Measurements from ENCODE around the gene CFAP210. TPM values are rescaled to one million over a fixed set of nuclear protein-coding genes. Genes with fewer than 3 reads are reported as not detected.

Gene CFAP210
- total RNA-seq, 3 donors from 2014 or later: 0.66 to 3.4 TPM; not detected in 1

DNA sequence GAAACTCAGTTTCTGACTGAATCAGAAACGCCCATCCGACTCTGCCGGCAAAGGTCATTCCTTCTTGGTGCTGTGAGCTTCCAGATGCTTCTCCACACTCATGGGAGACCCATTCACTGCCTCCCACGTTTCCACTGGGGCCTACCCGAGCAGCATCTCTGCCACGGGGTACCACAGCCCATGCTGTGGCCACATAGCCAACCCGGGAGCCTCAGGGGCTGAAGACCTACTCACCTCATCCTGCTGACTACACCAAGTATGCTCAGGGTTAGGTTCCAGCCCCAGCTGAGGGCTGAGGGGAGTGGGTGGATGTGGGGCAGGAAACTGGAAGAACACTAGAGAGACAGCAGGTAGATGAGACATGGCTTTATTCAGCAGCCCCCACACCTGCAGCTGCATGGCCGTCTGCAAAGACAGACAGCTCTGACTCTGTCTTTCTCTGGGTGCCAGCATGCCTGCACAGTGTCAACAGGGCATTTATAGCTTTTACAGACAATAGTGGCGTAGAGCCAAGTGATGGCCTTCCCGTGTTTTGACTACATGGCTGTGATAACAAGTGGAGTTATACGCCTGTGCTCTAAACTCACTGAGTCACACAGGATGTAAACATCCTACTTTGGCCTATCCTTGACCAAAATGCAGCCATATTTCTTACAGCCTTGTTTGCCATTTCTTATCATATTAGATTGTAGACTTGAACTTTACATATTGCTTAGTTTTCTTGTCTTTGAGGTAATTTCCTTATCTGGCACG lies 22.9 kb upstream of the CFAP210 start:
- DNase-seq (ENCODE audit: low spot score in 2 of 2): no peak
- Histone ChIP-seq H3K9me3 (no peaks in the 10 kb centered on the region), H3K27ac (peak overlapping the region in 1 of 2 donors; percentile 43), H3K4me3 (no peak overlapping the region), H3K27me3 (no peaks in the 10 kb centered on the region), H3K36me3 (no peaks in the 10 kb centered on the region), H3K4me1 (no peaks in the 10 kb centered on the region)
- intact Hi-C loops (cut with DNase I; ENCODE audit: low total_unique reads): no loop called here
- TF ChIP-seq POLR2A (IDR thresholded peaks at IDR 0.05) (no peak), POLR2AphosphoS5 (IDR thresholded peaks at IDR 0.05) (no peak)
- TF ChIP-seq, protein P1, sequence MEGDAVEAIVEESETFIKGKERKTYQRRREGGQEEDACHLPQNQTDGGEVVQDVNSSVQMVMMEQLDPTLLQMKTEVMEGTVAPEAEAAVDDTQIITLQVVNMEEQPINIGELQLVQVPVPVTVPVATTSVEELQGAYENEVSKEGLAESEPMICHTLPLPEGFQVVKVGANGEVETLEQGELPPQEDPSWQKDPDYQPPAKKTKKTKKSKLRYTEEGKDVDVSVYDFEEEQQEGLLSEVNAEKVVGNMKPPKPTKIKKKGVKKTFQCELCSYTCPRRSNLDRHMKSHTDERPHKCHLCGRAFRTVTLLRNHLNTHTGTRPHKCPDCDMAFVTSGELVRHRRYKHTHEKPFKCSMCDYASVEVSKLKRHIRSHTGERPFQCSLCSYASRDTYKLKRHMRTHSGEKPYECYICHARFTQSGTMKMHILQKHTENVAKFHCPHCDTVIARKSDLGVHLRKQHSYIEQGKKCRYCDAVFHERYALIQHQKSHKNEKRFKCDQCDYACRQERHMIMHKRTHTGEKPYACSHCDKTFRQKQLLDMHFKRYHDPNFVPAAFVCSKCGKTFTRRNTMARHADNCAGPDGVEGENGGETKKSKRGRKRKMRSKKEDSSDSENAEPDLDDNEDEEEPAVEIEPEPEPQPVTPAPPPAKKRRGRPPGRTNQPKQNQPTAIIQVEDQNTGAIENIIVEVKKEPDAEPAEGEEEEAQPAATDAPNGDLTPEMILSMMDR (IDR thresholded peaks at IDR 0.05): no peak

DNA sequence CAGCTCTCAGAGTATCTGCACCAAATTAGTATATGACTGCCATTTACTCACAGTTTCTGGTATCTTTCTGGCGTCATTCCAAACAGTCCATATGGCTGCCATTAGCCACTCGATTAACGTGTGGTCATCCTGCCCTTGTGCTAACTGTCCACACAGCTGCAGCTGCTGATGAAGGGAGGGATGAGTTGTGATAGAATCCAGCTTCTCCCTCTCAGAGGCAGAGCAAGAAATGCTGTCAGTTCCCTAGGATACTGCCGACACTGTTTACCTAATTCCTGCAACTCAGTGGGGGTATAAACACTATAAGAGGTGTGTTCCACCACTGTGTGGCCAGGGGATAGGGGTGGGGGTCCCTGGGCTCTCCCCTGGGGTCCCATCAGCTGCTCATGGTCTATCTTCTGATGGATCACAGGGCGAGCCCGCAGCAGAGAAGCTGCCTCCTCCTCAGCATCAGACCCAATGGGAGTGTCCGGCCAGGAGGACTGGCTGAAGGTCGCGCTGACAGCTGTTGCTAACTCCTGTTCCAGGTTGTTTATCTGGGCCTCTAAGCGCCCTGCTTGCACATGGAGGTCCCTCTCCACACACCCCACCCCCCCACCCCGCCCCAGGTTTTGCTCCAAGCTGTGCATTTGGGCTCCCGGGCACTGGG lies 22.2 kb upstream of the CFAP210 start:
- H3K36me3 ChIP-seq: no peaks in the 10 kb centered on the region
- H3K4me1 ChIP-seq: no peaks in the 10 kb centered on the region
- peak overlapping the region in 1 of 3 donors; percentile 62 for H3K4me3 ChIP-seq
- peak overlapping the region in 1 of 2 donors; percentile 43 for H3K27ac ChIP-seq
- no peaks in the 10 kb centered on the region for H3K9me3 ChIP-seq
- TF ChIP-seq POLR2A (IDR thresholded peaks at IDR 0.05) (no peak), POLR2AphosphoS5 (IDR thresholded peaks at IDR 0.05) (no peak)
- TF ChIP-seq, protein P1 (IDR thresholded peaks at IDR 0.05): no peak
- H3K27me3 ChIP-seq: no peaks in the 10 kb centered on the region
- DNase-seq (ENCODE audit: low spot score in 2 of 2): no peak
- intact Hi-C loops (cut with DNase I; ENCODE audit: low total_unique reads): no loop called here

DNA sequence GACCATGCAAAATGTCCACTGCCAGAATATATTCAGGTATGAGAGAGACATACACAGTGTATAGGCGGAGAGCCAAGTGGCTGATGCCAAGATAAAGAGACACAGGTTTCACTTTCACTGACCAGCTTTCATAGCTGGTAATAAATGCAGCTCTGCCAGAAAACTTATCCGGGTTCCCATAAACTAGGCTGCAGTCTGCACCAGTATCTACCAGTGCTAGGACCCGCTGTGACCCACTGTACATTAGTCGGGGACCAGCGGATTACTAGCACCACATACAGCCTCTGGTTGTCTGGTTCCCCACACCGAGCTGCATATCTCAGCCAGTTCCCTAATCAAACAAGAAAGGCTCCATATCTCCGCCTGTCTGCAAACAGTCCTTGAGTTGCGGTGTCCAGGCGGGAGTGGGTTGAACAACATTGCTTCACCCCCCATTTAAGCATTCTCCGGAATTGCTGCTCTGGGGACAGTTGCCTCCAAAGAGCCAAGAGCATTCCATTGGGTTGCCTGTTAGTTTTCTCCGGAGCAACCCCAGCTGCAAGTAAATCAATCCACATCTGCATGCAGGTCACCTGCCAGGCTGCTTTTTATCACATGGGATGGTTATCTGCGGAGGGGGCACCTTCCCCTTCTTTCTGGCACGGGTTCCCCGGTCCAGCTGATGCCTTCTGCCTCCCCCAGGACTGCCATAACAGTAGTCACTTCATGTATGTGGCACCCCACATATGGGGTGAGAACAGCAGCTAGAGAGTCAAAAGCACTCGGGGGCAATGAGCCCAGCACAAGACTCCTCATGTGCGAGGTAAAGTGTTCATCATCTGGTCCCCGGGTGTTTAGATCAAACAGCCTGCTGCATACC lies 21.4 kb upstream of the CFAP210 start:
- intact Hi-C loops (cut with DNase I; ENCODE audit: low total_unique reads): no loop called here
- H3K4me1 ChIP-seq: no peaks in the 10 kb centered on the region
- TF ChIP-seq POLR2A (IDR thresholded peaks at IDR 0.05) (no peak), POLR2AphosphoS5 (IDR thresholded peaks at IDR 0.05) (no peak)
- TF ChIP-seq, protein P1 (IDR thresholded peaks at IDR 0.05): no peak
- no peaks in the 10 kb centered on the region for H3K27me3 ChIP-seq
- H3K27ac ChIP-seq: peak overlapping the region in 1 of 2 donors; percentile 5
- DNase-seq (ENCODE audit: low spot score in 2 of 2): no peak
- peak overlapping the region; percentile 5 to 62 (median 42) for H3K4me3 ChIP-seq
- H3K36me3 ChIP-seq: no peaks in the 10 kb centered on the region
- H3K9me3 ChIP-seq: no peaks in the 10 kb centered on the region

DNA sequence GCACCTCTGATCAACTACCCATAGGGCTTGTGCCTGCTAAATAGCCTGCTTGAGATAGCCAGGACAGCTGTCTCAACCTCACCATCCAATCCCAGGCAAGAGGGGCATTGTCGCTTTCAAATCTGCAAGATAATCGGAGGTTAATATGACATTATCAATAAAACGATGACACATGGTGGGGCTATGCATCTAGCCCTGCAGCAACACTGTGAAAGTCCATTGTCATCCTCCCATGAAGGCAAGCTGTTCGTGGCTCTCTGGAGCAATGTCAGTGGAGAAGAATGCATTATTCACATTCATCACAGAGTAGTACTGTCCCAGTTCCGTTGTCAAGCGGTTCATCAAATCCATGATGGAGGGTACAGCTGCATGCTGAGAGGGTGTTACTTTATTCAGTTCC lies 20.5 kb upstream of the CFAP210 start:
- no peak for DNase-seq (ENCODE audit: low spot score in 2 of 2)
- H3K9me3 ChIP-seq: no peaks in the 10 kb centered on the region
- no peak overlapping the region for H3K27ac ChIP-seq
- H3K27me3 ChIP-seq: no peaks in the 10 kb centered on the region
- intact Hi-C loops (cut with DNase I; ENCODE audit: low total_unique reads): no loop called here
- no peaks in the 10 kb centered on the region for H3K36me3 ChIP-seq
- TF ChIP-seq, protein P1 (IDR thresholded peaks at IDR 0.05): no peak
- TF ChIP-seq POLR2A (IDR thresholded peaks at IDR 0.05) (no peak), POLR2AphosphoS5 (IDR thresholded peaks at IDR 0.05) (no peak)
- peak overlapping the region in 1 of 3 donors; percentile 62 for H3K4me3 ChIP-seq
- no peaks in the 10 kb centered on the region for H3K4me1 ChIP-seq

All from breast epithelium (tissue), 4 donors.